HG02852 (cell line): ENCODE measurements around the gene TMEM144.
"Not testable (repeated sequence)": the region's sequence is repeated elsewhere in the genome, so short reads cannot be mapped to it uniquely, and the experiment has no call there.

ENCODE experiments used
- ATAC-seq: cut with Tn5 transposase; IDR thresholded peaks from one replicate; pipeline ENCODE4 v1.9.1; 2021; ENCODE audit warnings: mild to moderate bottlenecking, moderate library complexity; ENCODE audit not compliant: unreplicated experiment

TMEM144 gene

DNA sequence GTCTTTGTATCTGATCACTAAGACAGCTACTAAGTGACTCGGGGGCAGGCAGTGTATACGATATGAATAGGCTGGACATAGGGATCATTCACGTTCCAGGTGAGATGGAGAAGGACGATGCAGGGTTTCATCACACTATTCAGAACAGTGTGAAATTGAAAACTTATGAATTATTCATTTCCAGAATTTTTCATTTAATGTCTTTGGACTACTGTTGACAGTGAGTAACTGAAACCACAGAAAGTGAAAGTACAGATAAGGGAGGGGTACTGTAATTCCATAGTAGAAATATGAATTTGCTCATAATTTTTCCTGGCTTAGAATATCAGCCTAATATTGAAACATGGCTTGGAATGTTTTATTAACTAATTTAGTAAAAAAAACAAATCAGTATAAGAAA is 24.4 kb downstream of the TMEM144 start:
- ATAC-seq = no peak

GRCh38 chr4:158236304-158237030 is 26.2 kb downstream of the TMEM144 start:
- no peak for ATAC-seq

GRCh38 chr4:158238575-158238974 is 28.3 kb downstream of the TMEM144 start:
- no peak for ATAC-seq

- ATAC-seq = no peak
Observed at GRCh38 chr4:158239196-158239595, 28.9 kb downstream of the TMEM144 start.

GRCh38 chr4:158243071-158243470 is 32.8 kb downstream of the TMEM144 start:
- ATAC-seq = no peak

DNA sequence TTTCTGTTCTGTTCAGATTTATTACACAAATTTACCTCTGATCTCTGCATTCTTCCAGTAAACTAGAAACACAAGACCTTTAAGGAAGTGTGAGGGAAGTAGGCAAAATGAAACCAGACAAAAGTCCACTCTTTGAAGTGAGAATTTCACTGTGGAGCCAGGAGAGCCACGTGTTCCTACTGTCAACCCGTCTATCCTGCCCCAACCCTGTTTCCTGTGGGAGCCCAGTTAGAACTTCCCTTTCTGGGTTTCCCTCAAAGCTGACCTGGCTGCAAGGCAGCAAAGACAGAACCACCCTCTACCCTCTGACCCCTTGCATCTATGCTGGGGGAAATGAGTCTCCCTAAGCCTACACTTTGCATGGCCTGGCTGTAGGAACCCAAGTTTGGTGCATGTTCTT is 40.0 kb downstream of the TMEM144 start:
- no peak for ATAC-seq

- peak; percentile 80 for ATAC-seq
Observed at GRCh38 chr4:158253350-158253980, 43.2 kb downstream of the TMEM144 start.

- no peak for ATAC-seq
Observed at GRCh38 chr4:158254292-158254691, 44.0 kb downstream of the TMEM144 start.

- no peak for ATAC-seq
Observed at GRCh38 chr4:158255727-158256324, 45.5 kb downstream of the TMEM144 start.

- ATAC-seq = no peak
Observed at GRCh38 chr4:158259955-158260575, 49.8 kb downstream of the TMEM144 start.

DNA sequence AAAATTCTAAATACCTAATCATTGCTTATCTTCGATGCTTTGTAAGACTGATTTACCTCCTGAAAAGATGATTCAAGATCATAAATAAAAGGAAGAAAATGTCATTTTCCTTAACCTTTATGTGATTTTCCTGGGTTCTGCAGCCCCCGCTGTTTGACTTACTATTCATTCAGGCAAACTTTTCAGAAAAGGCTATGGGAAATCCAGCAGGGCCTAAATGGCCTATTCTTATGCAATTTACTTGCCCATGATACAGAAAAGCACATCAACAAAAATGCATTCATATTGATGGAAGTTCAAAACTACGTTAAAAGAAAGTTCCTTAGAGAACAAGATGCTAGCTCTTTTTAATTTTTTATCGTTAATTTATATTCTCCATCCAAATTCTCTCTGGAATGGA is 51.2 kb downstream of the TMEM144 start:
- no peak for ATAC-seq

DNA sequence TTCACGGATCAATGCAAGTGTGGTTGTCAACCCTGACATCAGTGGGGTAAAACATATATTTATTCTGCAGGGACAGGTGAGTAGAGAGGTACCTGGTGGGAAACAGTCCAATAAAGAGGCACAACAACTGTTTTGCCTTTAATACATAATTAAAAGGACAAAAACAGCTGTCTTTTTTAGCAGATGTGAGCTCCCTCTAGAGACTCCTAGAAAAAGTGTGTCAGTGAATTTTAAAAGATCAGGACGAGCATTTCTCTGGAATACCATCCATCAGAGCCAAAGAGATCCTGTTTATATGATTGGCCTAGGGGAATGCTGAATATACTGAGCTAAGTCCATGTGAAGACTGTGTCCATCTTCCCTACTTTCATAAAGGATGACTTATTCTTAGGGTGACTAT is 58.3 kb downstream of the TMEM144 start:
- no peak for ATAC-seq

- ATAC-seq = no peak
Observed at GRCh38 chr4:158274636-158275035, 64.3 kb downstream of the TMEM144 start.

GRCh38 chr4:158277558-158277957 is 67.3 kb downstream of the TMEM144 start:
- no peak for ATAC-seq

GRCh38 chr4:158279052-158279451 is 68.8 kb downstream of the TMEM144 start:
- not testable (repeated sequence) for ATAC-seq

DNA sequence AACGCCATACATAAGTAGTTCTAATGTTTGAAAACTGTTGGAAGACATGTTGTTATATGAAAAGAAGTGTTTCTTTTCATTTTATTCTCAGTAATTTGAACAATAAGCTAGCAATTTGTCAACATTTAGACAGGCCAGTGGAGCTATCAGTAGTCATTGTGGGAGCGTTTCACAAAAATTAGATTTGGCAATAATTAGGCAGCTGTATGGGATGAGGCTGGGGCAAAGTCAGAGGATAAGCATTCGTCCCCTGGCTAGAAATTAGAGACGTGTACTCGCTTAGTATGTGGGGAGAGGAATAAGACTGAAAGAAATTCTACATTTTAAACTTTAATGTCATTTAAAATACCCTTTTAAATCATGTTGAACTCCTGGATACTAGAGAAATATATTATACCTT is 70.6 kb downstream of the TMEM144 start:
- no peak for ATAC-seq

- no peak for ATAC-seq
Observed at GRCh38 chr4:158282252-158282651, 72.0 kb downstream of the TMEM144 start.

- ATAC-seq = peak; percentile 55
Observed at GRCh38 chr4:158285429-158286216, 75.3 kb downstream of the TMEM144 start.

- no peak for ATAC-seq
Observed at GRCh38 chr4:158290912-158291311, 80.6 kb downstream of the TMEM144 start.

DNA sequence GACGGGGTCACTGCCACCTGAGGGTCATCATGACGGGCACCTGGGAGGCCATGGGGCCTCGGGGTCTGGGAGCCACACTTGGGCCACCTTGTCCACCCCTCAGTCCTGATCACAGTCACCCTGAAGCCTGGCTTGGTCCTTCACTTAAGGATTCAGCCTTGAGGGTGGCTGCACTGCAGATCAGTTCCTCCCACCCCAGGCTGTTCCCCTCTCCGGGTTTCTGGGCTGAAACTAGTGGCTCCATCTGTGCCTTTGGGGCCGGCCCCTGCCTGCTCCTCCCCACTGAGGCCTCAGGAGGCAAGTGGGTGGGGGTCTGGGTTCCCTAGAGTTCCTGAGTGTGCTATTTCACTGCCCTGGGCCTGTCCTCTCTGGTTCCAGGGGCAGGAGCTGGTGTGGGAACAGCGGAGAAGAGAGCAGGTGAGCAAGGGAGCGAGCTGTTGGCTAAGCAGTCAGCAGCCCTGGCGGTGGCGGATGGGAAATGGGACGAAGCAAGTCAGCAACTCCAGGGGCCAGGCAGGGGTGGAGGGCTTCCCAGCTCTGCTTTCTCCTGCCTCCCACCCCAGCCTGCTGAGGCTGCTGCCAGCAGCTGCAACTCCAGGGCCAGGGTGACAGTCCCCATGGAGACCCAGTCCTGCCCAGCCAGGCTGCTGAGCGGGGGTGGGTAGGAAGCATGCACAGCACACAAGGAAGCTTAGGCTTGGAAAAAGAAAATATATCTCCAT is 81.2 kb downstream of the TMEM144 start:
- no peak for ATAC-seq
